RWPE1 (cell line): ENCODE results near the gene GRIN3A.

Source experiments
- CTCF ChIA-PET: fragments of 350-600 bp; sonication (Branson Sonifier 250); formaldehyde crosslinking; extraction: SDS; loops from one replicate; lab custom pipeline; 2021; lab: Yijun Ruan, JAX
- POLR2A ChIA-PET: fragments of 400-600 bp; formaldehyde crosslinking; extraction: SDS; loops from one replicate; lab custom pipeline; 2020; ENCODE audit warnings: antibody characterized with exemption; ENCODE audit not compliant: low non-redundant PET; lab: Yijun Ruan, JAX
- DNase-seq: peaks from one replicate; pipeline ENCODE4 v3.0.0; 2012; ENCODE audit warnings: low spot score
- H3K27ac ChIP-seq: fragments of 450-650 bp; 2 replicates; pipeline ENCODE4 v1.5.1; 2017
- TF ChIP-seq, protein P1 (sequence below): fragments of 450-650 bp; conservative IDR thresholded peaks from 2 replicates; pipeline ENCODE4 v1.5.1; 2017; ENCODE audit warnings: low read depth, mild to moderate bottlenecking

Gene GRIN3A

DNA sequence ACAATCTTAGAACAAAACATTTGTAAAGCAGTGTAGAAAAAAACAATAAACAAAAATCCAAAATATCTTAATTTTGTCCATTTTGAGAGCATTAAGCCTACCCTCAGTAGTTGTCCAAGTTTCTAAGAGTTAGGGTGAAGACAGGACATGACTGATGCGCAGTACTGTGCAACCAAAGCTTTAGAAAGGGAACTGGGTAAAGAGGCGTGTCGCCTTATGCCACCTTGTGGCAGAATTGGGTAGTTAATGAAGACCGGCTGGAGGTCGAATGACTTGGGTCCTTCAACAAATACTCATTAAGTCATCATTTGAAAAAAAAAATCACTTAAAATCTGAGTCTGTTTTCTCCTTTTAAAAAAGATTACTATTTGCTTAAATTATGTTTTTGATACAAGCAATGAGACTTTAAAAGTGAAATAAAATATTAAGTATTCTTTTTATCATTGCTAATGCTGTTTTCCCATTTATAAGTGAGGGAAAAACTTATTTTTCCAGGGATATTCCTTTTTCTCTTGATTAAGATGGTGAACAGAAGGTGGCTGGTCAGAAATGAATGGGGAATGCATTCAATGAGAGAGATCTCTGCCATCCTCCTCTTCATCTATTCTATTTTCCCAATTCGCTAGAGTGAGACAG lies 208.3 kb downstream of the GRIN3A start:
- peak; percentile 81 for DNase-seq
- TF ChIP-seq, protein P1, sequence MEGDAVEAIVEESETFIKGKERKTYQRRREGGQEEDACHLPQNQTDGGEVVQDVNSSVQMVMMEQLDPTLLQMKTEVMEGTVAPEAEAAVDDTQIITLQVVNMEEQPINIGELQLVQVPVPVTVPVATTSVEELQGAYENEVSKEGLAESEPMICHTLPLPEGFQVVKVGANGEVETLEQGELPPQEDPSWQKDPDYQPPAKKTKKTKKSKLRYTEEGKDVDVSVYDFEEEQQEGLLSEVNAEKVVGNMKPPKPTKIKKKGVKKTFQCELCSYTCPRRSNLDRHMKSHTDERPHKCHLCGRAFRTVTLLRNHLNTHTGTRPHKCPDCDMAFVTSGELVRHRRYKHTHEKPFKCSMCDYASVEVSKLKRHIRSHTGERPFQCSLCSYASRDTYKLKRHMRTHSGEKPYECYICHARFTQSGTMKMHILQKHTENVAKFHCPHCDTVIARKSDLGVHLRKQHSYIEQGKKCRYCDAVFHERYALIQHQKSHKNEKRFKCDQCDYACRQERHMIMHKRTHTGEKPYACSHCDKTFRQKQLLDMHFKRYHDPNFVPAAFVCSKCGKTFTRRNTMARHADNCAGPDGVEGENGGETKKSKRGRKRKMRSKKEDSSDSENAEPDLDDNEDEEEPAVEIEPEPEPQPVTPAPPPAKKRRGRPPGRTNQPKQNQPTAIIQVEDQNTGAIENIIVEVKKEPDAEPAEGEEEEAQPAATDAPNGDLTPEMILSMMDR = peak; percentile 98
- POLR2A ChIA-PET = no interaction called here
- CTCF ChIA-PET = interaction anchor here (0.5 to 6.0 kb wide), 21 partner anchors 9 to 1823 kb away, joined by 3 to 99 read pairs (median 5); a partner anchor contains a TSS
- H3K27ac ChIP-seq = no peak overlapping the region

DNA sequence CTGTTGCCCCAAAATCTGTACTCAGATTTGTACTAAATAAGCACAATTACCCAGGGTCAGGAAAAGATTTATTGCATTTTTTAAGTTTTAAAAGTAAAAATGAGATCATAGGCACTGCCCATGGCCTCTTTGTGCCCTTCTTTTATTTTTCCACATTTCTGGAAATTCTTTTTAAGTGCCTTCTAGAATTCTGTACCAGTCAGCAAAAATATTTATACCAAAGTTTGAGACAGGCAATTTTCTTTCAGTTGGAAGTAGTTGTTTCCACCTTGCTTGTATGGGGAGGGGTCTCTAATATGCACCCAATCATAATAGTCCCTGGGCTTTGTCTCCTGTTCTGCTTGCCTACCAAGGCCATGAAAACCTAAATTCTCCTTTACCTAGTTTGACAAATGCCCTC lies 210.4 kb downstream of the GRIN3A start:
- H3K27ac ChIP-seq = no peak overlapping the region
- CTCF ChIA-PET = interaction anchor here (2.6 to 6.0 kb wide), 2 partner anchors 69 to 79 kb away, joined by 12 to 99 read pairs; no protein-coding TSS in a partner anchor
- TF ChIP-seq, protein P1 = no peak
- no peak for DNase-seq
- POLR2A ChIA-PET = no interaction called here

DNA sequence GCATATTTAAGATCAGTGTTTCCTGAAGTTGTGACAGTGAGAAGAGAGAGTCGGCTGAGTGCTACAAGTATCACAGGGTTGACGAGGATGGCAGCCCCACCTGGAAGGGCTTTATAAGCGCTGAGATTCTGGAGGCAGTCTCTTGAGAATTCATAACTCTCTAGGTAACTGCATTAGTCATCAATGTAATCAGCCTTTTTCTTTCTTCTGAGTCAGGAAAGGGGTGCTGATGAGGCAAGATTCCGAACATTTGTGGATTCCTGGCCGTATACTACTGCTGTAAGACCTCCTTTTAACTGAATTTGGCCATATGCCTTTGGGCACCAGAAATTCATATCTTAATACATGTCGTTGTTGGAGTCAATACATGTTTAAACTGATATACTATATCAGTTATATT lies 211.4 kb downstream of the GRIN3A start:
- DNase-seq = peak; percentile 74
- no peak overlapping the region for H3K27ac ChIP-seq
- TF ChIP-seq, protein P1 = no peak
- ChIA-PET CTCF (interaction anchor here (0.6 to 6.0 kb wide), 5 partner anchors 27 to 126 kb away, joined by 3 to 99 read pairs (median 4); no protein-coding TSS in a partner anchor), POLR2A (no interaction called here)

DNA sequence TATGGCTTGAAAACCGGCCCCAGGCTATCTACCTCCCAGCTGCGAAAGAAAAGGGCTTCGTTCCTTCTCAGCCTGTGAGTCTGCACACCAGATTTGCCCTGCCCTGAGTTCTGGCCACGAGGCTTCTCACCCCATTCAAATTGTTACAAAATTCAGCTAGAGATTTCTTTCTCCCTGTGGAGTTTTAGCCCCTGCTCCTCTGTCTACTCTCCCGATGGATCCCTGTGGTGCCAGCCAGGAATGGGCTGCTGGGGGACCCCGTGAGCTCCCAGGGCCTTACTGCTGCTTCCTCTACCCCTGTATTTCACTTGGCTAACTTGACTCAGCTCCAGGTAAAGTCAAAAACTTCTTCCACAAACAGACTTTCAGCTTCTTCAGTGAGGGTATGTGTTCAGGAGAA lies 214.1 kb downstream of the GRIN3A start:
- no peak overlapping the region for H3K27ac ChIP-seq
- ChIA-PET CTCF (interaction anchor here (0.6 to 1.7 kb wide), 4 partner anchors 29 to 438 kb away, joined by 3 to 8 read pairs (median 3); a partner anchor contains a TSS), POLR2A (no interaction called here)

More for the DNA sequence above, 214.1 kb downstream of the GRIN3A start:
- no peak for DNase-seq
- TF ChIP-seq, protein P1 = no peak
